K562 (cell line): ENCODE data around the gene DEPP1. TPM values are rescaled to one million over a fixed set of nuclear protein-coding genes. Genes with fewer than 3 reads are reported as not detected.

Experiments
- ATAC-seq: fragments of 200-7000 bp; cut with Tn5 transposase; 3 replicates; pipeline ENCODE4 v1.9.1; 2020; ENCODE audit warnings: moderate library complexity
- BruUV-seq: library from RNA; stranded (reverse); fragments of 400-500 nt; replicated peaks from 2 replicates; lab custom pipeline; 2021; lab: Mats Ljungman, UMichigan
- CTCF ChIA-PET: fragments of 300-600 bp; formaldehyde crosslinking; extraction: SDS; loops from one replicate; lab custom pipeline; 2021; ENCODE audit warnings: low intra/inter-chr PET ratio; lab: Yijun Ruan, JAX
- POLR2A ChIA-PET: fragments of 300-600, 350-650 bp; sonication (Branson Sonifier 250); formaldehyde crosslinking; extraction: SDS; loops from one replicate; lab custom pipeline; 2021; ENCODE audit warnings: antibody characterized with exemption, inconsistent platforms; lab: Yijun Ruan, JAX
- DNase-seq, 4 experiments: peaks; one replicate each; pipeline versions ENCODE4 v3.0.0 to v3.0.0-alpha.2; 2011 to 2018; ENCODE audit warnings: low spot score in 3 of 4, mixed read lengths in 3 of 4; ENCODE audit errors: extremely low read depth in 1 of 4
- FAIRE-seq: peaks from 2 replicates; lab custom pipeline; 2011; peaks lifted over from hg19 to GRCh38; lab: Jason Lieb, UNC
- H2AFZ ChIP-seq: 2 replicates; pipeline ENCODE4 v1.6.0; 2011; ENCODE audit warnings: low read depth, low read length, control low read depth, inconsistent platforms
- H3K27ac ChIP-seq: fragments of 200-600 bp; 3 replicates; pipeline ENCODE4 v1.8.0; 2011; ENCODE audit warnings: low read depth, mild to moderate bottlenecking, control low read depth, inconsistent platforms, low read length, moderate library complexity, mixed read lengths; ENCODE audit errors: extremely low read depth
- H3K27me3 ChIP-seq, 2 experiments: fragments of 300-600 bp in 1 of 2; 2 replicates in 1 of 2; 3 replicates in 1 of 2; pipeline versions ENCODE4 v1.6.0 to v1.8.0; 2011; ENCODE audit warnings: inconsistent platforms in 2 of 2, low read length in 2 of 2, mild to moderate bottlenecking in 1 of 2, mixed read lengths in 1 of 2, moderate library complexity in 1 of 2; ENCODE audit not compliant: control insufficient read depth in 2 of 2, insufficient read depth in 2 of 2
- H3K36me3 ChIP-seq: fragments of 300-600 bp; 3 replicates; pipeline ENCODE4 v1.8.0; 2011; ENCODE audit warnings: mild to moderate bottlenecking, low read length, inconsistent platforms; ENCODE audit not compliant: control insufficient read depth, insufficient read depth
- H3K4me1 ChIP-seq, 2 experiments: fragments of 200-600 bp in 1 of 2; replicated peaks in 1 of 2; 2 replicates in 1 of 2; 3 replicates in 1 of 2; pipeline versions ENCODE4 v1.5.1 to v1.8.0; 2011; ENCODE audit warnings: inconsistent platforms in 2 of 2, low read length in 2 of 2, mild to moderate bottlenecking in 1 of 2, mixed read lengths in 1 of 2, moderate library complexity in 1 of 2; ENCODE audit not compliant: control insufficient read depth in 2 of 2, insufficient read depth in 2 of 2
- H3K4me2 ChIP-seq: 2 replicates; pipeline ENCODE4 v1.6.1; 2011; ENCODE audit warnings: low read length, control low read depth, inconsistent platforms, mixed read lengths; ENCODE audit not compliant: insufficient read depth
- H3K4me3 ChIP-seq: fragments of 200-600 bp; sonication (generic), shearing (Covaris generic); 2 replicates; pipeline ENCODE4 v1.5.1; 2016; ENCODE audit warnings: control low read depth, inconsistent platforms
- H3K79me2 ChIP-seq: fragments of 200-600 bp; 3 replicates; pipeline ENCODE4 v1.8.0; 2011; ENCODE audit warnings: low read length, inconsistent platforms; ENCODE audit not compliant: control insufficient read depth, insufficient read depth
- H3K9ac ChIP-seq, 2 experiments: 2 replicates each; pipeline versions ENCODE4 v1.6.0 to v1.6.1; 2011; ENCODE audit warnings: low read depth in 2 of 2, low read length in 2 of 2, control low read depth in 1 of 2, inconsistent platforms in 1 of 2, mild to moderate bottlenecking in 1 of 2, mixed read lengths in 1 of 2; ENCODE audit not compliant: insufficient read depth in 1 of 2
- H3K9me1 ChIP-seq: one replicate; pipeline ENCODE4 v1.6.0; 2011; ENCODE audit warnings: inconsistent platforms, mild to moderate bottlenecking, low read length, moderate library complexity; ENCODE audit not compliant: control insufficient read depth, insufficient read depth
- H3K9me3 ChIP-seq: replicated peaks from 2 replicates; pipeline ENCODE4 v1.5.1; 2011; ENCODE audit warnings: low read depth, low read length, inconsistent platforms; ENCODE audit not compliant: control insufficient read depth, insufficient read depth
- H4K20me1 ChIP-seq: replicated peaks from 2 replicates; pipeline ENCODE4 v1.6.1; 2011; ENCODE audit warnings: low read length, inconsistent platforms, mixed read lengths; ENCODE audit not compliant: control insufficient read depth, insufficient read depth
- CXXC5 ChIP-seq: fragments of 250-450 bp; sonication (Bioruptor Pico); IDR thresholded peaks from 2 replicates; pipeline ENCODE4 v1.8.0; 2022; ENCODE audit warnings: inconsistent platforms, mild to moderate bottlenecking, moderate library complexity
- MECOM ChIP-seq: fragments of 250-450 bp; sonication (Bioruptor Pico); IDR thresholded peaks from 2 replicates; pipeline ENCODE4 v1.8.0; 2022; ENCODE audit warnings: inconsistent platforms
- RBM25 ChIP-seq: fragments of 200-400 bp; formaldehyde crosslinking; IDR thresholded peaks from 2 replicates; pipeline ENCODE4 v1.6.1; 2018; ENCODE audit warnings: low read length, low read depth, moderate library complexity; ENCODE audit not compliant: severe bottlenecking
- TRIM24 ChIP-seq, 2 experiments: fragments of 450-650 bp; IDR thresholded peaks; 2 replicates each; pipeline ENCODE4 v1.6.1; 2016
- WGBS: fragments of 100-300 bp; shearing (Covaris generic); methylation state at CpG from one replicate; pipeline ENCODE4 v1.1.6; 2016; ENCODE audit warnings: low coverage, mixed read lengths; ENCODE audit not compliant: insufficient coverage; ENCODE audit errors: missing lambda C conversion rate; 5-methylcytosine and 5-hydroxymethylcytosine counted together
- in situ Hi-C: fragments of 300-500 bp; cut with MboI; formaldehyde crosslinking; loops from 4 replicates; pipeline ENCODE4 v1.15.0; 2018; ENCODE audit warnings: inconsistent platforms, mixed read lengths
- intact Hi-C: fragments of 100-400 bp; cut with micrococcal nuclease; formaldehyde crosslinking; loops from 2 replicates; pipeline ENCODE4 v1.14.2; 2022
- polyA plus RNA-seq, 8 experiments: library from polyadenylated mRNA; depleted of rRNA in 4 of 8; stranded (reverse) in 5 of 8; unstranded in 3 of 8; fragments of >200 nt; fragmentation: Nextera tagmentation in 2 of 8; fragmentation: Illumina TruSeq in 1 of 8; extraction: Ambion mirVana in 2 of 8; extraction: Trizol in 1 of 8; gene quantifications; 2 replicates each; pipeline versions ENCODE4 v1.2.1 to v1.2.3, GENCODE V29; 2011 to 2014; ENCODE audit warnings: inconsistent platforms in 1 of 8, missing spikeins in 1 of 8
- total RNA-seq, 7 experiments: library from RNA; depleted of rRNA in 6 of 7; stranded (reverse); fragments of >200 nt in 6 of 7; fragmentation: Illumina TruSeq in 2 of 7; extraction: Trizol in 2 of 7; gene quantifications; 2 replicates each; pipeline versions ENCODE4 v1.2.1 to v1.2.3, GENCODE V29; 2011 to 2021; ENCODE audit warnings: low replicate concordance in 1 of 7
- TF ChIP-seq, protein P1 (sequence below): IDR thresholded peaks from 2 replicates; pipeline ENCODE4 v1.6.1; 2016; ENCODE audit warnings: missing genetic modification characterization, missing compliant biosample characterization
- TF ChIP-seq, protein P2 (sequence below): fragments of 450-650 bp; formaldehyde crosslinking; conservative IDR thresholded peaks from 2 replicates; pipeline ENCODE4 v1.4.0; 2022; ENCODE audit warnings: mild to moderate bottlenecking, missing genetic modification characterization
- TF ChIP-seq, protein P3 (sequence below): fragments of 450-650 bp; formaldehyde crosslinking; IDR thresholded peaks from 2 replicates; pipeline ENCODE4 v1.4.0; 2022; ENCODE audit warnings: missing genetic modification characterization

The DEPP1 gene
- total and polyA plus RNA-seq, 9 of the 15 experiments (the other 6 are each of a cell fraction or from before 2014, with no cell fraction given): 0.04 to 0.54 (median 0.20) TPM; not detected in 1

DNA sequence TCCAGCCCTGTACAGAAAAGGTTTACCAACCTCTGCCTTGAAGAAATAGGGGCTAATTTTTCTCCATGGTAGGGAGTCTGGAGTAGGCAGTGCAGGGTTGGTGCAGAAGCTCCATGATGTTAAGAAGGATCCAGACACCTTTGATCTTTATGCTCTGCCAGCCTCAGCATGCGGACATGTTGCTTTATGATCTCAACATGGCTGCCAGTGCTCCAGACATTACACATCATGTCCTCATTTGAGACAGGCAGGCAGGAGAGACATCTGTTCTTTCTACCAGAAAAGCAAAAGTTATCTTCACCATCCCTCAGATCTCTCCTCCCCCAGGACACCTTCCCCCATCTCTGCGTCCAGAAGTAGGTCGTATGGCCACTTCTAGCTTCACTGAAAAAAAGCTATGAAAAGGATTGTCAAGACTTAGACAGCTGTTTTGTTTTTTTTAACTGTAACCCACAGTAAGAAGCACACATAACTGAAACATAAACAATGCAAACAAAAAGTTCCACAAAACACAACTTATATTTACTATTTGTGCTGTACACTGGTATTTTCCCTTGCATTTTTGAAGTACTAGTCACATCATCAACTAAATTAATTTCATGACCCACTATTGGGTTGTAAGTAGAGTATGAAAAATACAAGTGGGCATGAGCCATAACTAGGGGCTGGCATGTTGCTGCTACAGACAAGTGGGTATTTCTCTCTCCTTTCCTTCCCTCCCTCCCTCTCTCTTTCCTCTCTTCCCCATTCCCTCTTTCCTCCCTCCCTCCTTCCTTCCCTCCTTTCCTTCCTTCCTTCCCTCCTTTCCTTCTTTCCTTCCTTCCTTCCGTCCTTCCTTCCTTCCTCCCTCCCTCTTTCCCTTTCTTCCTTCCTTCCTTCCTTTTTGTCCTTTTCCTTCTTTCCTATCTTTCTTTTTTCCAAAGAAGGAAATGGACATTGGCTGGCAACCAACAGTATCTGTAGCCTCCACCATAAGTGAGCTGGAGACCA lies 21.6 kb downstream of the DEPP1 start:
- Histone ChIP-seq H3K9me1 (peaks cover 4% of the 10 kb centered on the region), H2AFZ (no peak overlapping the region), H3K4me2 (no peak overlapping the region), H3K4me1 (peaks cover 8 to 11% of the 10 kb centered on the region in 2 experiments; a peak in 4 of 5 replicates), H3K4me3 (no peak overlapping the region), H4K20me1 (peaks cover 8% of the 10 kb centered on the region; the same call in 1 of the 2 replicates), H3K27me3 (peaks cover 17 to 26% of the 10 kb centered on the region in 2 experiments; a peak in 4 of 5 replicates), H3K36me3 (no peaks in the 10 kb centered on the region), H3K9me3 (no peaks in the 10 kb centered on the region), H3K79me2 (no peaks in the 10 kb centered on the region), H3K9ac (no peak overlapping the region), H3K27ac (no peak overlapping the region)
- no peak for ATAC-seq
- CTCF ChIA-PET: interaction anchor here (0.6 kb wide), 1 partner anchor 18 kb away, joined by 3 read pairs; no protein-coding TSS in a partner anchor
- TF ChIP-seq, protein P1, sequence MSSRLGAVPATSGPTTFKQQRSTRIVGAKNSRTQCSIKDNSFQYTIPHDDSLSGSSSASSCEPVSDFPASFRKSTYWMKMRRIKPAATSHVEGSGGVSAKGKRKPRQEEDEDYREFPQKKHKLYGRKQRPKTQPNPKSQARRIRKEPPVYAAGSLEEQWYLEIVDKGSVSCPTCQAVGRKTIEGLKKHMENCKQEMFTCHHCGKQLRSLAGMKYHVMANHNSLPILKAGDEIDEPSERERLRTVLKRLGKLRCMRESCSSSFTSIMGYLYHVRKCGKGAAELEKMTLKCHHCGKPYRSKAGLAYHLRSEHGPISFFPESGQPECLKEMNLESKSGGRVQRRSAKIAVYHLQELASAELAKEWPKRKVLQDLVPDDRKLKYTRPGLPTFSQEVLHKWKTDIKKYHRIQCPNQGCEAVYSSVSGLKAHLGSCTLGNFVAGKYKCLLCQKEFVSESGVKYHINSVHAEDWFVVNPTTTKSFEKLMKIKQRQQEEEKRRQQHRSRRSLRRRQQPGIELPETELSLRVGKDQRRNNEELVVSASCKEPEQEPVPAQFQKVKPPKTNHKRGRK: peak; percentile 81
- no peak for TF ChIP-seq TRIM24 (IDR thresholded peaks at IDR 0.05)
- TF ChIP-seq MECOM (CRISPR knock-in tag): no peak
- TF ChIP-seq, protein P2, sequence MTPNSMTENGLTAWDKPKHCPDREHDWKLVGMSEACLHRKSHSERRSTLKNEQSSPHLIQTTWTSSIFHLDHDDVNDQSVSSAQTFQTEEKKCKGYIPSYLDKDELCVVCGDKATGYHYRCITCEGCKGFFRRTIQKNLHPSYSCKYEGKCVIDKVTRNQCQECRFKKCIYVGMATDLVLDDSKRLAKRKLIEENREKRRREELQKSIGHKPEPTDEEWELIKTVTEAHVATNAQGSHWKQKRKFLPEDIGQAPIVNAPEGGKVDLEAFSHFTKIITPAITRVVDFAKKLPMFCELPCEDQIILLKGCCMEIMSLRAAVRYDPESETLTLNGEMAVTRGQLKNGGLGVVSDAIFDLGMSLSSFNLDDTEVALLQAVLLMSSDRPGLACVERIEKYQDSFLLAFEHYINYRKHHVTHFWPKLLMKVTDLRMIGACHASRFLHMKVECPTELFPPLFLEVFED (CRISPR knock-in tag): peak; percentile 56; the same call in 1 of the 2 replicates
- peak; percentile 92 for TF ChIP-seq RBM25
- no peak for TF ChIP-seq CXXC5 (CRISPR knock-in tag)
- TF ChIP-seq, protein P3, sequence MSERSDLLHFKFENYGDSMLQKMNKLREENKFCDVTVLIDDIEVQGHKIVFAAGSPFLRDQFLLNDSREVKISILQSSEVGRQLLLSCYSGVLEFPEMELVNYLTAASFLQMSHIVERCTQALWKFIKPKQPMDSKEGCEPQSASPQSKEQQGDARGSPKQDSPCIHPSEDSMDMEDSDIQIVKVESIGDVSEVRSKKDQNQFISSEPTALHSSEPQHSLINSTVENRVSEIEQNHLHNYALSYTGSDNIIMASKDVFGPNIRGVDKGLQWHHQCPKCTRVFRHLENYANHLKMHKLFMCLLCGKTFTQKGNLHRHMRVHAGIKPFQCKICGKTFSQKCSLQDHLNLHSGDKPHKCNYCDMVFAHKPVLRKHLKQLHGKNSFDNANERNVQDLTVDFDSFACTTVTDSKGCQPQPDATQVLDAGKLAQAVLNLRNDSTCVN: peak; percentile 46; the same call in 1 of the 2 replicates
- FAIRE-seq: no peak
- no TSS peak for BruUV-seq
- intact Hi-C loops (no loop called here), in situ Hi-C loops (no loop called here)
- POLR2A ChIA-PET: interaction anchor here (0.7 to 1.1 kb wide), 2 partner anchors 9 to 36 kb away, joined by 3 read pairs; no protein-coding TSS in a partner anchor
- DNase-seq: no peak
- WGBS: 10% methylated on average over 4 of the region's 4 CpGs
